GM19099 (cell line): ENCODE results near the gene IFFO2.

Source experiments
- POLR2A ChIP-seq: IDR thresholded peaks from 3 replicates; pipeline ENCODE4 v1.6.1; 2011; ENCODE audit warnings: low read depth; ENCODE audit not compliant: insufficient read length; ENCODE audit errors: extremely low read depth

Gene IFFO2

DNA sequence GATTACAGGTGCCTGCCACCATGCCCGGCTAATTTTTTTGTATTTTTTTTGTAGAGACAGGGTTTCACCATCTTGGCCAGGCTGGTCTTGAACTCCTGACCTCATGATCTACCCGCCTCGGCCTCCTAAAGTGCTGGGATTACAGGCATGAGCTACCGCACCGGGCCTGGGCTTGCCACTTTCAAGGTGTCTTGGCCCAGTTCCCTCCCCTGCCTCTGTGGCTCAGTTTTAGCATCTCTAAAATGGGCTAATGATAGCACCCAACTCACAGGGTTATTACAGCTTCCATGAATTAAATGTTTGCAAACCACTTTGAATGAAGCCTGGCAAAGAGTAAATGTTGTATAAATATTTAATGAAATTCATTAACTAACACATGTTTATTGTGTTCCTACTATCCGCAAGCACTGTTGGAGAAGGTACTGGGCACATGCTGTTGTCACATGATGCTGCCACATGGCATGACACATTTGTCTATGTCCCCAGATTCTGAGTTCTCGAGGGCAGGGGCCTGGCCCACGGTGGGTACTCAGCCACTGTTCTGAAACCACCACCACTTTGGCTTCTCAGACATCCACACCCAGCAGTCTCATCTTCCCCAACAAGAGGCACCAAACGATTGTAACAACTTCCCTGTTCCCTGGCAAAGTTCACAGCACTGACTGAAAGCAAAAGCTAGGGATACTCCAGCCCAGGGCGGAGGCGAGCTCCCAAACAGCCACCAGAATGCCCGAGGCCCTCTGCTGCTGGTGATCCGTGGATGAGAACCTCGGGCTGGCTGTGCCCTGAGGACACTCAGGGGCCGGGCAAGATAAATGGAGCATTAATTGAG is 9.7 kb downstream of the IFFO2 start:
- no peak for TF ChIP-seq POLR2A

DNA sequence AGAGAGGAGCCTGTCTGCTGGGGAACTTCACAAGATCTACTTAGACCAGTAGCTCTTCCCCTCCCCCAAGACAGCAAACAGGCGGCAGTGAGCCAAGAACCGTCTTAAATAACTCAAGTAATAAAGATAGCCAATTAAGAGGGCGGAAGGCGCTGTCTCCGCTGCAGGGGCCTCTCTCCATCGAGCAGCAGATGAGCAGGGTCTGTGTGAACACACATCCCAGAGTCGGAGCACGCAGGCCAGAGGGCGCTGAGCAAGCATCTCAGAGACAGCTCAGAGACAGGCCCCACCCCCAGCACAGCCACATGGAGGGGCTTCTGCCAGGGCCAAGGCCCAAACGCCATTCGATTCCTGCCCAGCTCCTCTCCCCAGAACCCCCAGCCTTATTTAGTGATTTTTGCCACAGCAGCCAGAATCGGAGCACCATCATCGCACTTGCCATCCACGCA is 11.1 kb downstream of the IFFO2 start:
- no peak for TF ChIP-seq POLR2A

- TF ChIP-seq POLR2A = no peak
Observed at GRCh38 chr1:18944810-18945209, 11.7 kb downstream of the IFFO2 start.

DNA sequence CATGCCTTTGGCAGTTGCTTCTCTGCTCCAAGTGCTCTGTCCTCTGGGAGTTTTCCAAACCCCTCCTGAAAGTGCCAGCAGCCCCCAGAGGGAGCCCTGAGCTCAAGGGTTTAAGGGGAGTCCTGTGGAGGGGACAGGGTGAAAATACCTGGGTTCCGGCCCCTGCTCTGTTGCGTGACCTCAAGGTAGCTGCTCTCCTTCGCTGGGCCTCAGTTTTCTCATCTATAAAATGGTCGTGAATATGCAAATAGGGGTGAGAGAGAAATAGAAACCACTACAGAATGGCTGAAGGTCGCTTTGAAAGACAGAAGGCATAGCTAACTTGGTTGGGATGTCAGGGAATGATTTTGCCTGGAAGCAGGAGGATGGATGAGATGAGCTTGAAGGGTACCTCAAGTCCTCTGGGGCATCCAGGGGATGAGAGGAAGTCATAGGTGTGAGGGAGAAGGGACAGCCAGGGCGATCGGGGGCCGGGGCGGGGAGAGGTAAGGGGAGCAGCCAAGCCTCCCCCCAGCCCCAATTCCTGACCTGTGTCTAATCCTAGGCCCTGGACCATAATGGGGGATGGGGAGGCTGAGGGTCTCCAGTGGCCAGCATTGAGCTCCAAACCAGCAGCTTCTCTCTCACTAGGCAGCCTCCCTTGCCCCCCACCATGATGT is 12.4 kb downstream of the IFFO2 start:
- no peak for TF ChIP-seq POLR2A

DNA sequence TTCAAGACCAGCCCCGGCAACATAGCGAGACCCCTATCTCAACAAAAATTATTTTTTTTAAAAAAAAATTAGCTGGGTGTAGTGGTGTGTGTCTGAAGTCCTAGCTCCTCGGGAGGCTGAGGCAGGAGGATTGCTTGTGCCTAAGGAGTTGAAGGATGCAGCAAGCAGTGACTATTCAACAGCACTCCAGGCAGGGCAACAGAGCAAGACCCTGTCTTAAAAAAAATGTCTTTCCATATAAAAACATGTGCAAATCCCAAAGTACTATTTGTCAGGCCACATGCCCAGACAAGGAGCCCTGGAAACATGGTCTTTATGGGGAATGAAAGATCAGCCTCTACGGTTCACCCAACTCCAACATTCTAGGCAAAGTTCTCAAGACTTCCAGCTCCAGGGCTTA is 13.3 kb downstream of the IFFO2 start:
- TF ChIP-seq POLR2A = no peak

GRCh38 chr1:18942340-18942739 is 14.1 kb downstream of the IFFO2 start:
- no peak for TF ChIP-seq POLR2A

- TF ChIP-seq POLR2A = no peak
Observed at GRCh38 chr1:18941221-18942141, 15.0 kb downstream of the IFFO2 start.

DNA sequence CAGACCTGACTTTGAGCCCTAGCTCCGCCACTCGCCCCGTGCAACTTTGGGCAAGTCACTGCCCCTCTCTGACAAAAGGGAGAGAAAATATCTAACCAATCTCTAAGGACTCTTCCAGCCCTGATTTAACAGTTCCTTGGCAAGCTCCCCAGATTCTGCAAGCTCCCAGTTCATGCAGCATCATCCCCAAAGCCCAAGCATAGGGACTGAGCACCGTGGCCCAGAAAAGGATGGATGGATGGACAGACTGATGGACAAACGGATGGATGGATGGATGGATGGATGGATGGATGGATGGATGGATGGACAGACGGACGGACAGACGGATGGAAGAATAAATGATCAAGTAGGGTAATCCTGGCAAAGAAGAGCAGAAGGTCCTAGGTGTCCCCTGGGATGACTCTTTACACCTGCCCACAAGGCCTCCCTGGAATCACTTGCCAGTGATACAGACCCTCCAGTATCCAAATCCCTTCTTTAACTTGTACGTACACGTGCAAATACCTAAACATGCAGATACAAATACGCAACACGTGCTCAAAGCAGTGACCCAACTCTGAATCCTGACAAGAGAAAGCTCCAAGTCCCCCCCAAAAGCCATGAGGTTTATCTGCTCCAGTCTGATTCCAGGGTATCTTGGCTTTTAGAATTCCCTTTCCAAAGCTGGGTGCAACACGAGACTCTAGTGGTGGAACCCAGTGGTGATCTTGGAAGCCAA is 16.0 kb downstream of the IFFO2 start:
- no peak for TF ChIP-seq POLR2A

GRCh38 chr1:18939398-18940302 is 16.8 kb downstream of the IFFO2 start:
- no peak for TF ChIP-seq POLR2A

DNA sequence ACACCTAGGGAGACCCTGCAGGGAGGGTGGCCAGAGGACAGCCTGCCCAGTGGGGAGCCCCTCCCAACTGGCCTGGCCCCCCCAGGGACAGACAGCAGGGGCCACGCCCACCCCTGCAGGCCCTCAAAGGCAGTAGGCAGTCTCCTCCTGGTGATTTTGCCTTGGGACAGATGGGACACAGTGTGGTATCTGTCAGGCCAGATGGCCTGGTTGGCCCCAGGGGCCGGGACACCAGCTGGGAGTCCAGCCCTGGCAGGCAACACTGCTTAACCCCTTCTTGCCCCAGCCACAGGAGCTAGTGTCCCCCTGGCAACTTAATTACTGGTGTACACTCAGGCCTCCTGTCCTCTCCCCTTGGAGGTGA is 17.8 kb downstream of the IFFO2 start:
- no peak for TF ChIP-seq POLR2A

DNA sequence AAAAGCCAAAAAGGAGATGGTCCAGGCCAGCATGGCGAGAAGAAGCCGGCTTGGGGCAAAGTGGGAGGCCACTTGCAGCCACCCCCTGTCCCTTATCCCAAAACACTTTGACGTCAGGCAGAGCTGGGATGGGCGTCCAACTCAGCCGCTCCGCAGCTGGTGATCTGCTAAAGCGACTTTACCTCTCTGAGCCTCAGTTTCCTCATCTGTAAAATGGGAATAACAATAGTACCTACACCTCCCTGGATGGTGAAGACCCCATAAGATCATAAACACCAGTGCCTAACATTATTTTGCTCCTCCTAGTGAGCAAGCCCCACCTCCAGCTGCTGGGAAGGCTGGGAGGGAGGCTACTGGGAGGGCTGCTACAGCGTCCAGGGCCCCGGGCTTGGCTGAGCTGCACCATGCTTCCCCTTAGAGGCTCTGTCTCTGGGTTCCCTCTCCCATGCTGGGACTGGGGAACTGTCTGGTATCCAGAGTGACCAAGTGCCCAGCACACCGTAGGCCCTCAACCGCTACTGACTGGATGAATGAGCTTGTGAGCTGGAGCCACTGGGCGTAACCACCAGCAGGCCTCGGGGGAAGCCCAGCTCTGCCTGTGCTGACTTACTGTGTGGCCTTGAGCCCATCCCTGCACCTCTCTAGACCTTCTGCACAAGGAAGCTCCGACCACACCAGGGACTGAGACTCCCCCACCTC is 18.3 kb downstream of the IFFO2 start:
- no peak for TF ChIP-seq POLR2A

GRCh38 chr1:18937539-18937938 is 18.9 kb downstream of the IFFO2 start:
- no peak for TF ChIP-seq POLR2A

- no peak for TF ChIP-seq POLR2A
Observed at GRCh38 chr1:18936814-18937481, 19.5 kb downstream of the IFFO2 start.
